Activated effector memory CD4-positive, alpha-beta T cell treated with anti-CD3 and anti-CD28 coated beads, Interleukin-2, amount 50 U/mL, for 16 hours (primary cell): ENCODE results near the gene ARHGAP35.
"Not testable (repeated sequence)": the region's sequence is repeated elsewhere in the genome, so short reads cannot be mapped to it uniquely, and the experiment has no call there.

ENCODE experiments used
- DNase-seq: peaks from one replicate; pipeline ENCODE4 v3.0.0-alpha.2; 2020

ARHGAP35 gene

GRCh38 chr19:46871173-46871572, 10.4 kb downstream of the ARHGAP35 start:
- DNase-seq = not testable (repeated sequence)

GRCh38 chr19:46872967-46873366, 12.2 kb downstream of the ARHGAP35 start:
- no peak for DNase-seq

GRCh38 chr19:46875234-46875633, 14.4 kb downstream of the ARHGAP35 start:
- DNase-seq = no peak

- no peak for DNase-seq
Observed at GRCh38 chr19:46875657-46876056, 14.9 kb downstream of the ARHGAP35 start.

GRCh38 chr19:46878613-46879375, 18.0 kb downstream of the ARHGAP35 start:
- no peak for DNase-seq

- no peak for DNase-seq
Observed at GRCh38 chr19:46880431-46880830, 19.6 kb downstream of the ARHGAP35 start.

GRCh38 chr19:46881092-46881491, 20.3 kb downstream of the ARHGAP35 start:
- DNase-seq = no peak

- DNase-seq = no peak
Observed at GRCh38 chr19:46882034-46882433, 21.2 kb downstream of the ARHGAP35 start.

- DNase-seq = not testable (repeated sequence)
Observed at GRCh38 chr19:46882751-46883150, 22.0 kb downstream of the ARHGAP35 start.

- no peak for DNase-seq
Observed at GRCh38 chr19:46885411-46885810, 24.6 kb downstream of the ARHGAP35 start.

- DNase-seq = no peak
Observed at GRCh38 chr19:46886546-46887239, 25.9 kb downstream of the ARHGAP35 start.

- DNase-seq = no peak
Observed at GRCh38 chr19:46887240-46887782, 26.5 kb downstream of the ARHGAP35 start.

GRCh38 chr19:46890423-46891170, 29.8 kb downstream of the ARHGAP35 start:
- DNase-seq = no peak

GRCh38 chr19:46892252-46893179, 31.7 kb downstream of the ARHGAP35 start:
- no peak for DNase-seq

- DNase-seq = no peak
Observed at GRCh38 chr19:46896076-46896794, 35.4 kb downstream of the ARHGAP35 start.

- DNase-seq = no peak
Observed at GRCh38 chr19:46898731-46899130, 37.9 kb downstream of the ARHGAP35 start.

- DNase-seq = no peak
Observed at GRCh38 chr19:46900341-46900740, 39.5 kb downstream of the ARHGAP35 start.

GRCh38 chr19:46901701-46902401, 41.1 kb downstream of the ARHGAP35 start:
- DNase-seq = no peak

- no peak for DNase-seq
Observed at GRCh38 chr19:46902402-46902766, 41.6 kb downstream of the ARHGAP35 start.

- DNase-seq = no peak
Observed at GRCh38 chr19:46903458-46903857, 42.7 kb downstream of the ARHGAP35 start.
